Heart right ventricle (tissue), 16 donors: ENCODE measurements around the gene B4GAT1. TPM values are rescaled to one million over a fixed set of nuclear protein-coding genes. Genes with fewer than 3 reads are reported as not detected.
"Not testable (repeated sequence)": the region's sequence is repeated elsewhere in the genome, so short reads cannot be mapped to it uniquely, and the experiment has no call there.

ENCODE experiments used
- ATAC-seq, 8 donors: fragments of 200-7000 bp; cut with Tn5 transposase; one replicate each; pipeline ENCODE4 v1.9.1; 2020; ENCODE audit warnings: mild to moderate bottlenecking in 8 of 8, moderate library complexity in 8 of 8, moderate number of reproducible peaks in 1 of 8
- DNase-seq, 2 donors: peaks; one replicate each; pipeline ENCODE4 v3.0.0-alpha.2; 2020
- H3K27ac ChIP-seq, 10 donors: fragments of 200-600 bp; sonication (generic) in 2 of 10; one replicate each; pipeline versions ENCODE4 v1.5.0 to v1.8.0; 2020 to 2022; ENCODE audit warnings: mild to moderate bottlenecking in 3 of 10
- H3K27me3 ChIP-seq, 7 donors: fragments of 200-600 bp; one replicate each; pipeline ENCODE4 v1.8.0; 2021 to 2022; ENCODE audit warnings: mild to moderate bottlenecking in 2 of 7
- H3K36me3 ChIP-seq, 9 donors: fragments of 200-600 bp; sonication (generic) in 1 of 9; one replicate each; pipeline versions ENCODE4 v1.5.0 to v1.8.0; 2020 to 2022; ENCODE audit warnings: mild to moderate bottlenecking in 2 of 9
- H3K4me1 ChIP-seq, 9 donors: fragments of 200-600 bp; sonication (generic) in 1 of 9; one replicate each; pipeline versions ENCODE4 v1.5.0 to v1.8.0; 2020 to 2022; ENCODE audit warnings: mild to moderate bottlenecking in 4 of 9
- H3K4me3 ChIP-seq, 10 donors: fragments of 200-600 bp; sonication (generic) in 2 of 10; one replicate each; pipeline versions ENCODE4 v1.5.0 to v1.8.0; 2020 to 2022; ENCODE audit warnings: mild to moderate bottlenecking in 7 of 10, moderate library complexity in 2 of 10
- H3K9me3 ChIP-seq, 11 donors: fragments of 200-600 bp in 10 of 11; sonication (generic) in 2 of 11; one replicate each; pipeline versions ENCODE4 v1.5.0 to v1.8.0; 2013 to 2022; ENCODE audit warnings: mild to moderate bottlenecking in 2 of 11, control low read depth in 1 of 11, moderate library complexity in 1 of 11
- WGBS, 2 donors: extraction: QIAGEN DNeasy Blood & Tissue Kit; methylation state at CpG; one replicate each; pipeline ENCODE4 v1.1.7; 2013; ENCODE audit warnings: inconsistent platforms in 1 of 2; 5-methylcytosine and 5-hydroxymethylcytosine counted together
- intact Hi-C, 10 donors: fragments of 100-400 bp; cut with DNase I; formaldehyde crosslinking; loops; one replicate each; pipeline versions ENCODE4 v1.11.1 to v1.14.2; 2022
- polyA plus RNA-seq, 2 donors: library from polyadenylated mRNA; stranded (reverse); fragments of 200-250 nt; gene quantifications; one replicate each; pipeline ENCODE4 v1.2.3, GENCODE V29; 2013
- total RNA-seq, 10 donors: library from RNA; stranded (reverse); fragmentation: NEBNext Ultra II Directional in 3 of 10; extraction: Animal tissue kit (Norgen Biotek cat#: 25700) in 3 of 10; gene quantifications; one replicate each; pipeline versions ENCODE4 v1.2.1 to v1.2.4, GENCODE V29; 2021 to 2023
- TF ChIP-seq, protein P1 (sequence below), 9 donors: fragments of 200-600 bp; sonication (generic) in 2 of 9; IDR thresholded peaks; one replicate each; pipeline versions ENCODE4 v1.5.0 to v1.8.0; 2021 to 2022; ENCODE audit warnings: antibody characterized with exemption in 9 of 9, mild to moderate bottlenecking in 5 of 9, moderate library complexity in 1 of 9
- donor health status: Arrhythmogenic right ventricular cardiomyopathy.
- donor health status: ischemic (EF 13 %, LVEDD 7.1; RV severe dilation, severe dysfunction).
- donor health status: healthy with polysubstance abuse.
- donor health status: DM: no; HTN: yes; CAD: no.
- donor health status: DM: no; HTN: no; CAD: no.
- donor health status: ischemic (EF 25% LVEDD 6.9; RV normal size, moderate dysfunction).
- donor health status: ischemic (EF 25% LVEDD 5.7; RV mildly dilated, moderate dysfunction).
- donor health status: healthy.
- donor health status: DM: yes; HTN: yes; CAD: no.
- donor health status: Ischemic cardiomyopathy.
- donor health status: ischemic (EF 35%, LVEDD 5.7; RV mildly dilated, moderate dysfunction).
- donor health status: nonischemic (EF 11% LVEDD 7.7; RV severe dilation, severe dysfunction).
- donor health status: DM: yes; HTN: yes; CAD: no.
- donor health status: PGD.
- donor health status: ischemic (EF 29% LVEDD 5.4; RV normal size, mild dysfunction).
- donor health status: nonischemic (EF 23%, LVEDD 6.1; RV moderate dilation, normal function).

The B4GAT1 gene
- total and polyA plus RNA-seq, 12 donors = 22.3 to 69.6 (median 46.1) TPM

DNA sequence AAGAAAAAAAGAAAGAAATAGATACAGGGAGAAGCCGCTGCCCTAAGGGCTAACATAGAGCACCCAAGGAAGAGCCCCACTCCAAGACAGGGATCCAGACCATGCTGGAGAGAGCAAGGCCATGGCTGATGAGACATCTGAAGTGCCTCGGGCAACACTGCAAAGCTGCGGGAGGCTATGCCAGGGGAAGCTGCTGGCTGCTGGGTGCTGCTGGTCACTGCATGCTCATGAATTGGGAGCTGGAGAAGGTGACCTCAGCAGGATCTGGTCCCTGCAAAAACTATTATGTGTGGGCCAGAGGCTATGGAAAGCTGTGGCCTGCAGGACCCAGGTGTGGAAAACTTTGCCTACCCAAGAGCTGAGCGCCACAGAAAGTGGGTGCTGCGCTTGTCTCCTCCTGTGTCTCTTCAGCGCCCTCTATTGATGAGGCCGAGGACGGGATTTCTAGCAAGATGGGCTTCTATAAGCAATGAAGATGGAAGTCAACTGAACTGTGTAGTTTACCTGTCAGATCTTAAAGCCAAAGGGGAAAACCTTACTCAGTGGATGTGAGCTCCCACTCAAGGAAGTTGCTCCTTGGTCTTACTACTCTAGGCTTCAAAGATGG lies 41.5 kb upstream of the B4GAT1 start:
- peak in 7 of 8 donors; percentile 20 to 83 (median 55) for ATAC-seq
- intact Hi-C loops = loop anchor here in 9 of 10 donors (2.0 to 10.0 kb wide), 5 partner anchors 42 to 84 kb away; partner anchors contain the start of genes B4GAT1 (in 3 of the 9), BRMS1 (in 3 of the 9) and CD248 (in 1 of the 9)
- peaks cover 0 to 14% (median 8%) of the 10 kb centered on the region in 9 donors for H3K4me1 ChIP-seq

DNA sequence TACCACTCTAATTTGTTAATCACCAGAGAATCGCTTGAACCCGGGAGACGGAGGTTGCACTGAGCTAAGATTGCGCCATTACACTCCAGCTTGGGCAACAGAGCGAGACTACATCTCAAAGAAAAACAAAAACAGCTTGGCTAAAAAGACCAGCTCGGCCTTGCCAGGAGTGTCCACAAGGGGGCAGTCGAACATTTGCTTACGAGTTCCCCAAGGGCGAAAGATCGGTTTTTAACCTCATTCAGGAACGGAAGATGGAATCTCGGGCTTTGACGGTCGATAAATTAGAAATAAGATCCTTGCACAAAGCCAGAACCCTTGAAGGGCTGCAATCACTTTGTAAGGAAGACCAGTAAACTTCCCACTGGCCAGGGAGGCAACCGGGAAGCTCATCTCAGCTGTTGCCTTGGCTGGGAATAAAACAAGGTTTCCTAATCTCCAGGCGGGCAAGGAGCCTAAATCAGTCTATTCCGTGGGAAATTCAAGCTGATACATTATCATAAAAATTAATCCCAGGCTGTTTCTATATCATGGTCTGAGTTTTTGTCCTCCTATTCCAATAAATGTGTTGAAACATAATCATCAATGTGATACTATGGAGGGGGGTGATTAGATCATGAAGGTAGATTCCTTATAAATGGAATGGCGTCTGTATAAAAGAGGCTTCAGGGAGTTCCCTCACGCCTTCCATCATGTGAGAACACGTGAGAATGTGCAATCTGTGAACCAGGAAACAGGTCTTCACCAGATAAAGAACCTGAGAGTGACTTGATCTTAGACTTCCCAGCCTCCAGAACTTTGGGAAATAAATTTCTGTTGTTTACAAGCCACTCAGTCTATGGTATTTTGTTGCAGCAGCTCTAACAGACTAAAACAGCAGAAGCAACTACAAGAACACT lies 39.0 kb upstream of the B4GAT1 start:
- TF ChIP-seq, protein P1, sequence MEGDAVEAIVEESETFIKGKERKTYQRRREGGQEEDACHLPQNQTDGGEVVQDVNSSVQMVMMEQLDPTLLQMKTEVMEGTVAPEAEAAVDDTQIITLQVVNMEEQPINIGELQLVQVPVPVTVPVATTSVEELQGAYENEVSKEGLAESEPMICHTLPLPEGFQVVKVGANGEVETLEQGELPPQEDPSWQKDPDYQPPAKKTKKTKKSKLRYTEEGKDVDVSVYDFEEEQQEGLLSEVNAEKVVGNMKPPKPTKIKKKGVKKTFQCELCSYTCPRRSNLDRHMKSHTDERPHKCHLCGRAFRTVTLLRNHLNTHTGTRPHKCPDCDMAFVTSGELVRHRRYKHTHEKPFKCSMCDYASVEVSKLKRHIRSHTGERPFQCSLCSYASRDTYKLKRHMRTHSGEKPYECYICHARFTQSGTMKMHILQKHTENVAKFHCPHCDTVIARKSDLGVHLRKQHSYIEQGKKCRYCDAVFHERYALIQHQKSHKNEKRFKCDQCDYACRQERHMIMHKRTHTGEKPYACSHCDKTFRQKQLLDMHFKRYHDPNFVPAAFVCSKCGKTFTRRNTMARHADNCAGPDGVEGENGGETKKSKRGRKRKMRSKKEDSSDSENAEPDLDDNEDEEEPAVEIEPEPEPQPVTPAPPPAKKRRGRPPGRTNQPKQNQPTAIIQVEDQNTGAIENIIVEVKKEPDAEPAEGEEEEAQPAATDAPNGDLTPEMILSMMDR (IDR thresholded peaks at IDR 0.05) = peak; percentile 78 to 97 (median 94)
- 8% methylated on average over 20 of the region's 20 CpGs for WGBS, 2 donors
- H3K9me3 ChIP-seq = no peaks in the 10 kb centered on the region
- H3K4me3 ChIP-seq = peak overlapping the region in 7 of 10 donors; percentile 6 to 47 (median 17)
- peak overlapping the region in 1 of 10 donors; percentile 1 for H3K27ac ChIP-seq
- H3K36me3 ChIP-seq = no peaks in the 10 kb centered on the region
- H3K27me3 ChIP-seq = peaks cover 0 to 15% (median 0%) of the 10 kb centered on the region in 7 donors
- DNase-seq (peak; percentile 79 to 82), ATAC-seq (peak in 7 of 8 donors; percentile 49 to 78 (median 65))
- intact Hi-C loops = loop anchor here in 9 of 10 donors (5.0 to 10.0 kb wide), 4 partner anchors 39 to 82 kb away; partner anchors contain the start of genes B4GAT1 (in 3 of the 9), BRMS1 (in 3 of the 9) and CD248 (in 1 of the 9)
- peaks cover 0 to 14% (median 8%) of the 10 kb centered on the region in 9 donors for H3K4me1 ChIP-seq

More for the DNA sequence above, 41.5 kb upstream of the B4GAT1 start:
- Histone ChIP-seq H3K36me3 (no peaks in the 10 kb centered on the region), H3K27me3 (peaks cover 0 to 33% (median 0%) of the 10 kb centered on the region in 7 donors), H3K4me3 (no peak overlapping the region), H3K9me3 (no peaks in the 10 kb centered on the region), H3K27ac (no peak overlapping the region)
- TF ChIP-seq, protein P1 (IDR thresholded peaks at IDR 0.05) = peak; percentile 50 to 79 (median 73)
- 27 to 31% methylated on average over 8 of the region's 8 CpGs for WGBS, 2 donors
- DNase-seq = peak; percentile 28 to 66

- H3K36me3 ChIP-seq, ATAC-seq, DNase-seq, H3K9me3 ChIP-seq, H3K27me3 ChIP-seq, H3K27ac ChIP-seq, H3K4me3 ChIP-seq: not testable (repeated sequence)
- 85 to 87% methylated on average over 13 of the region's 13 CpGs for WGBS, 2 donors
- intact Hi-C loops = loop anchor here in 2 of 10 donors (10.0 kb wide), 2 partner anchors 70 to 80 kb away; partner anchors contain the start of gene CD248 (in 1 of the 2)
- H3K4me1 ChIP-seq = peaks cover 0 to 14% (median 8%) of the 10 kb centered on the region in 9 donors
Observed at GRCh38 chr11:66384316-66384715, 36.9 kb upstream of the B4GAT1 start.

DNA sequence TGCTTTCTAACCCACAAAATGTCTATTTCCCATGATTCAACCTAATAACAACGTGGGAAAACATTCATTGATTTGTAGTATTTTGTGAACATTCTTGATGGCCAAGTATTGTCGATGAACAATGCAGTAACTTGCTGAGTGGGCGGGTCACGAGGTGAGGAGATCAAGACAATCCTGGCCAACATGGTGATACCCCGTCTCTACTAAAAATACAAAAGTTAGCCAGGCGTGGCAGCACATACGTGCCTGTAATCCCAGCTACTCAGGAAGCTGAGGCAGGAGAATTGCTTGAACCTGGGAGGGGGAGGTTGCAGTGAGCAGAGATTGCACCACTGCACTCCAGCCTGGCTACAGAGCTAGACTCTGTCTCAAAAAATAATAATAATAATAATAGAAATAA lies 32.8 kb upstream of the B4GAT1 start:
- not testable (repeated sequence) for DNase-seq, H3K27me3 ChIP-seq, H3K4me3 ChIP-seq, H3K36me3 ChIP-seq, H3K4me1 ChIP-seq, ATAC-seq, H3K27ac ChIP-seq, H3K9me3 ChIP-seq
- intact Hi-C loops = loop anchor here in 2 of 10 donors (10.0 kb wide), 2 partner anchors 65 to 75 kb away; partner anchors contain the start of gene CD248 (in 1 of the 2)
- 20 to 22% methylated on average over 7 of the region's 7 CpGs for WGBS, 2 donors

GRCh38 chr11:66373690-66374287 lies 26.4 kb upstream of the B4GAT1 start:
- Histone ChIP-seq H3K4me1 (peaks cover 2 to 45% (median 20%) of the 10 kb centered on the region in 9 donors), H3K27me3 (peaks cover 0 to 39% (median 15%) of the 10 kb centered on the region in 7 donors), H3K27ac (peak overlapping the region in 9 of 10 donors; percentile 10 to 90 (median 85))
- H3K36me3 ChIP-seq, H3K4me3 ChIP-seq, ATAC-seq, DNase-seq, H3K9me3 ChIP-seq: not testable (repeated sequence)
- intact Hi-C loops = loop anchor here in 1 of 10 donors (1.0 kb wide), 1 partner anchor 61 kb away; no protein-coding TSS in a partner anchor
- WGBS, 2 donors = 59 to 72% methylated on average over 9 of the region's 9 CpGs
